AG04450 (cell line): ENCODE data around the gene C10orf90. TPM values are rescaled to one million over a fixed set of nuclear protein-coding genes. Genes with fewer than 3 reads are reported as not detected.

ENCODE experiments used
- CTCF ChIA-PET: fragments of 300-600, 350-600 bp; formaldehyde crosslinking; extraction: SDS; loops from one replicate; lab custom pipeline; 2022; ENCODE audit warnings: antibody characterized with exemption, inconsistent platforms; lab: Charles Lee
- POLR2A ChIA-PET: fragments of 350-600 bp; formaldehyde crosslinking; extraction: SDS; loops from one replicate; lab custom pipeline; 2021; ENCODE audit warnings: antibody characterized with exemption, inconsistent platforms; lab: Yijun Ruan, JAX
- DNase-seq: peaks from one replicate; pipeline ENCODE4 v3.0.0-alpha.2; 2011; ENCODE audit warnings: low read depth, low spot score
- H3K27ac ChIP-seq: one replicate; pipeline ENCODE4 v1.5.1; 2012; ENCODE audit warnings: low read depth, low read length, control low read depth
- H3K27me3 ChIP-seq: one replicate; pipeline ENCODE4 v1.6.0; 2012; ENCODE audit warnings: low read length; ENCODE audit not compliant: control insufficient read depth, insufficient read depth
- H3K4me3 ChIP-seq: 2 replicates; pipeline ENCODE4 v1.5.1; 2011; ENCODE audit warnings: mild to moderate bottlenecking, low read depth, low read length, control low read depth
- H3K9me3 ChIP-seq: 2 replicates; pipeline ENCODE4 v1.5.1; 2012; ENCODE audit warnings: low read length; ENCODE audit not compliant: control insufficient read depth, insufficient read depth
- polyA plus RNA-seq: library from polyadenylated mRNA; depleted of rRNA; stranded (reverse); fragments of >200 nt; gene quantifications from 2 replicates; pipeline ENCODE4 v1.2.3, GENCODE V29; 2011
- TF ChIP-seq, protein P1 (sequence below): IDR thresholded peaks from 2 replicates; pipeline ENCODE4 v1.5.1; 2011; ENCODE audit warnings: low read depth, low read length, control low read depth, inconsistent platforms

Gene C10orf90
- polyA plus RNA-seq, 1 experiment = 0.10 TPM

GRCh38 chr10:126696684-126697083 is 26.2 kb upstream of the C10orf90 start:
- CTCF ChIA-PET = no interaction called here
- no peak for DNase-seq
- Histone ChIP-seq H3K9me3 (no peaks in the 10 kb centered on the region), H3K27ac (no peak overlapping the region), H3K27me3 (no peaks in the 10 kb centered on the region), H3K4me3 (no peak overlapping the region)
- POLR2A ChIA-PET = no interaction called here
- TF ChIP-seq, protein P1, sequence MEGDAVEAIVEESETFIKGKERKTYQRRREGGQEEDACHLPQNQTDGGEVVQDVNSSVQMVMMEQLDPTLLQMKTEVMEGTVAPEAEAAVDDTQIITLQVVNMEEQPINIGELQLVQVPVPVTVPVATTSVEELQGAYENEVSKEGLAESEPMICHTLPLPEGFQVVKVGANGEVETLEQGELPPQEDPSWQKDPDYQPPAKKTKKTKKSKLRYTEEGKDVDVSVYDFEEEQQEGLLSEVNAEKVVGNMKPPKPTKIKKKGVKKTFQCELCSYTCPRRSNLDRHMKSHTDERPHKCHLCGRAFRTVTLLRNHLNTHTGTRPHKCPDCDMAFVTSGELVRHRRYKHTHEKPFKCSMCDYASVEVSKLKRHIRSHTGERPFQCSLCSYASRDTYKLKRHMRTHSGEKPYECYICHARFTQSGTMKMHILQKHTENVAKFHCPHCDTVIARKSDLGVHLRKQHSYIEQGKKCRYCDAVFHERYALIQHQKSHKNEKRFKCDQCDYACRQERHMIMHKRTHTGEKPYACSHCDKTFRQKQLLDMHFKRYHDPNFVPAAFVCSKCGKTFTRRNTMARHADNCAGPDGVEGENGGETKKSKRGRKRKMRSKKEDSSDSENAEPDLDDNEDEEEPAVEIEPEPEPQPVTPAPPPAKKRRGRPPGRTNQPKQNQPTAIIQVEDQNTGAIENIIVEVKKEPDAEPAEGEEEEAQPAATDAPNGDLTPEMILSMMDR = no peak

- TF ChIP-seq, protein P1 = no peak
- ChIA-PET POLR2A (no interaction called here), CTCF (no interaction called here)
- Histone ChIP-seq H3K9me3 (no peaks in the 10 kb centered on the region), H3K4me3 (no peak overlapping the region), H3K27me3 (no peaks in the 10 kb centered on the region), H3K27ac (no peak overlapping the region)
- no peak for DNase-seq
Observed at GRCh38 chr10:126691456-126691855, 21.0 kb upstream of the C10orf90 start.

DNA sequence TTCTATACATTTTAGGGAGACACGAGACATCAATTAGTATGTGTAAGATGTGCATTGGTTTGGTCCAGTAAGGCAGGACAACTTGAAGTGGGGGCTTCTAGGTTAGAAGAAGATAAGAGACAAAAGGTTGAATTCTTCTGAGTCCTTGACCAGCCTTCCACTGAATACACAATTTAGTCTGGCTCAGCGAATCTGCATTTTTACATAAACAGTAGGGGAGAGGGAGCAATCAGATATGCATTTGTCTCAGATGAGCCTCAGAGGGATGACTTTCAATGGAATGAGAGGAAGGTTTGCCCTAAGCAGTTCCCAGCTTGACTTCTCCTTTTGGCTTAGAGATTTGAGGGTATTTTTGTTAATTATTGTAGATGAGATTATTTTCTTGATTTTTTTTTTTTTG is 20.0 kb upstream of the C10orf90 start:
- no peak overlapping the region for H3K4me3 ChIP-seq
- H3K27me3 ChIP-seq = no peaks in the 10 kb centered on the region
- CTCF ChIA-PET = no interaction called here
- POLR2A ChIA-PET = no interaction called here
- TF ChIP-seq, protein P1 = no peak
- no peak overlapping the region for H3K27ac ChIP-seq
- DNase-seq = no peak
- no peaks in the 10 kb centered on the region for H3K9me3 ChIP-seq

GRCh38 chr10:126689461-126689994 is 19.0 kb upstream of the C10orf90 start:
- Histone ChIP-seq H3K9me3 (no peaks in the 10 kb centered on the region), H3K4me3 (no peak overlapping the region), H3K27ac (no peak overlapping the region), H3K27me3 (no peaks in the 10 kb centered on the region)
- ChIA-PET POLR2A (no interaction called here), CTCF (interaction anchor here (1.4 kb wide), 1 partner anchor 60 kb away, joined by 3 read pairs; no protein-coding TSS in a partner anchor)
- no peak for DNase-seq
- TF ChIP-seq, protein P1 = no peak

DNA sequence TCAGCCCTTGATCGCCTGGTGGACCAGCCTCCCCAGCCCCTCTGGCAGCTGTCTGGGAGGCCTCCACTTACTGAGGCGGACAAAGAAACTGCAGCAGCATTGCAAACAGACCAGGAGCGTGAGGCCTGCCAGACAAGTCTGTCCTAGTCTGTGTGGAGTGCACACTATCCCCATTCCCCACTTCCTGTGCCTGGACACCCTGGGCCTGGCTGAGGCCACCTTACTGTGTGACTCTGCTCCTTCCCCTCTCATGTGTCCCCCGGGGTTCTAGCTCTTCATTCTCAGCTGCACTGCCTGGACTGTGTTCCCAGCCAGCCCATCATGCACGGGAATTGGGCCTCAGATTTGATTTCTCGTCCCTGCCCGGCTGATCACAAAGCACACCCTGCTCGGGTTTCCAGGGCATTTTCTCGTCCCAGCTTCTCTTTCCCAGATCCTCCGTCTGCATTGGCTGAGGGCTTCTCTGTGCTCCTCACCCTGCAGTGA is 16.7 kb upstream of the C10orf90 start:
- TF ChIP-seq, protein P1 = no peak
- no peaks in the 10 kb centered on the region for H3K27me3 ChIP-seq
- ChIA-PET POLR2A (no interaction called here), CTCF (interaction anchor here (0.5 kb wide), 1 partner anchor 63 kb away, joined by 6 read pairs; no protein-coding TSS in a partner anchor)
- DNase-seq = no peak
- H3K4me3 ChIP-seq = no peak overlapping the region
- no peak overlapping the region for H3K27ac ChIP-seq
- H3K9me3 ChIP-seq = peaks cover 3% of the 10 kb centered on the region; the same call in 1 of the 2 replicates
